Activated CD8-positive, alpha-beta T cell treated with anti-CD3 and anti-CD28 coated beads for 36 hours (primary cell): ENCODE data around the gene RRM2. TPM values are rescaled to one million over a fixed set of nuclear protein-coding genes. Genes with fewer than 3 reads are reported as not detected.
A peak's percentile ranks its signal among the peaks of the same experiment; 100 is the strongest.
"Not testable (repeated sequence)": the region's sequence is repeated elsewhere in the genome, so short reads cannot be mapped to it uniquely, and the experiment has no call there.

Experiments
- ATAC-seq: fragments of 200-7000 bp; cut with Tn5 transposase; one replicate; pipeline ENCODE4 v1.10.0; 2021; ENCODE audit warnings: mild to moderate bottlenecking, moderate library complexity
- CTCF ChIA-PET: fragments of 350-600 bp; sonication (Branson Sonifier 250); formaldehyde crosslinking; loops from one replicate; lab custom pipeline; 2021; ENCODE audit warnings: antibody characterized with exemption; lab: Charles Lee
- POLR2A ChIA-PET: fragments of 350-600 bp; sonication (Branson Sonifier 250); formaldehyde crosslinking; loops from one replicate; lab custom pipeline; 2021; ENCODE audit warnings: antibody characterized with exemption; lab: Charles Lee
- DNase-seq: peaks from one replicate; pipeline ENCODE4 v3.0.0-alpha.2; 2020
- H3K27ac Mint-ChIP-seq: one replicate; pipeline ENCODE4 v1.8.0; 2021; ENCODE audit warnings: mild to moderate bottlenecking, mixed read lengths
- H3K27me3 Mint-ChIP-seq: one replicate; pipeline ENCODE4 v1.8.0; 2021; ENCODE audit warnings: mixed read lengths
- H3K36me3 Mint-ChIP-seq: one replicate; pipeline ENCODE4 v1.8.0; 2021; ENCODE audit warnings: low read depth, mixed read lengths
- H3K4me1 Mint-ChIP-seq: one replicate; pipeline ENCODE4 v1.8.0; 2021; ENCODE audit warnings: low read depth, mixed read lengths
- H3K4me3 Mint-ChIP-seq: one replicate; pipeline ENCODE4 v1.8.0; 2021; ENCODE audit warnings: mild to moderate bottlenecking, moderate library complexity, mixed read lengths
- H3K9me3 Mint-ChIP-seq: one replicate; pipeline ENCODE4 v1.8.0; 2021; ENCODE audit warnings: mixed read lengths
- CTCF ChIP-seq: fragments of 200-600 bp; IDR thresholded peaks from one replicate; pipeline ENCODE4 v1.8.0; 2022; ENCODE audit warnings: antibody characterized with exemption, mild to moderate bottlenecking
- intact Hi-C: fragments of 100-400 bp; cut with micrococcal nuclease; formaldehyde crosslinking; loops from one replicate; pipeline ENCODE4 v1.10.0; 2022
- total RNA-seq, 2 experiments: library from RNA; stranded (reverse); gene quantifications; one replicate each; pipeline ENCODE4 v1.2.3, GENCODE V29; 2021

RRM2 gene
- total RNA-seq, 2 experiments from 2014 or later: 368 to 396 TPM

GRCh38 chr2:10086950-10087349, 35.6 kb upstream of the RRM2 start:
- Mint-ChIP-seq H3K9me3 (no peaks in the 10 kb centered on the region), H3K36me3 (peaks cover under 1% of the 10 kb centered on the region), H3K27ac (no peak overlapping the region), H3K4me3 (no peak overlapping the region), H3K4me1 (peaks cover 17% of the 10 kb centered on the region), H3K27me3 (peaks cover 66% of the 10 kb centered on the region)
- ATAC-seq (no peak), DNase-seq (no peak)
- no peak for TF ChIP-seq CTCF
- intact Hi-C loops: no loop called here
- CTCF ChIA-PET: interaction anchor here (4.2 to 4.6 kb wide), 2 partner anchors 10 to 14 kb away, joined by 32 to 36 read pairs; no protein-coding TSS in a partner anchor
- POLR2A ChIA-PET: no interaction called here

- Mint-ChIP-seq H3K9me3 (no peaks in the 10 kb centered on the region), H3K4me3 (no peak overlapping the region), H3K4me1 (peaks cover 17% of the 10 kb centered on the region), H3K36me3 (peaks cover 4% of the 10 kb centered on the region), H3K27me3 (peaks cover 69% of the 10 kb centered on the region), H3K27ac (no peak overlapping the region)
- no peak for TF ChIP-seq CTCF
- no peak for DNase-seq
- ChIA-PET POLR2A (interaction anchor here (1.3 kb wide), 1 partner anchor 45 kb away, joined by 3 read pairs; no protein-coding TSS in a partner anchor), CTCF (interaction anchor here (4.2 to 4.6 kb wide), 2 partner anchors 10 to 15 kb away, joined by 32 to 36 read pairs; no protein-coding TSS in a partner anchor)
- intact Hi-C loops: no loop called here
- ATAC-seq: no peak
Observed at GRCh38 chr2:10087360-10087759, 35.2 kb upstream of the RRM2 start.

- no peaks in the 10 kb centered on the region for H3K9me3 Mint-ChIP-seq
- no peak for DNase-seq
- H3K36me3 Mint-ChIP-seq: peaks cover 4% of the 10 kb centered on the region
- intact Hi-C loops: no loop called here
- no peak overlapping the region for H3K4me3 Mint-ChIP-seq
- ChIA-PET CTCF (interaction anchor here (0.6 to 5.1 kb wide), 6 partner anchors 8 to 345 kb away, joined by 3 to 58 read pairs (median 4); no protein-coding TSS in a partner anchor), POLR2A (interaction anchor here (1.2 to 1.4 kb wide), 2 partner anchors 9 to 242 kb away, joined by 3 read pairs; partner anchors contain the start of gene CYS1)
- no peak overlapping the region for H3K27ac Mint-ChIP-seq
- no peak for TF ChIP-seq CTCF
- H3K27me3 Mint-ChIP-seq: peaks cover 56% of the 10 kb centered on the region
- ATAC-seq: no peak
- peaks cover 3% of the 10 kb centered on the region for H3K4me1 Mint-ChIP-seq
Observed at GRCh38 chr2:10089565-10090190, 32.9 kb upstream of the RRM2 start.

GRCh38 chr2:10091182-10091888, 31.2 kb upstream of the RRM2 start:
- Mint-ChIP-seq H3K9me3 (no peaks in the 10 kb centered on the region), H3K27me3 (peaks cover 46% of the 10 kb centered on the region), H3K4me1 (peaks cover 3% of the 10 kb centered on the region), H3K4me3 (no peak overlapping the region), H3K36me3 (peaks cover 4% of the 10 kb centered on the region), H3K27ac (no peak overlapping the region)
- CTCF ChIA-PET: interaction anchor here (0.7 to 5.1 kb wide), 6 partner anchors 8 to 344 kb away, joined by 3 to 58 read pairs (median 5); no protein-coding TSS in a partner anchor
- POLR2A ChIA-PET: interaction anchor here (0.7 to 1.0 kb wide), 2 partner anchors 27 to 48 kb away, joined by 3 read pairs; partner anchors contain the start of gene KLF11
- peak; percentile 39 for ATAC-seq
- no peak for TF ChIP-seq CTCF
- peak; percentile 48 for DNase-seq
- intact Hi-C loops: no loop called here

GRCh38 chr2:10091889-10092244, 30.7 kb upstream of the RRM2 start:
- peaks cover 44% of the 10 kb centered on the region for H3K27me3 Mint-ChIP-seq
- H3K36me3 Mint-ChIP-seq, H3K9me3 Mint-ChIP-seq, ATAC-seq, H3K4me3 Mint-ChIP-seq, DNase-seq, H3K27ac Mint-ChIP-seq, H3K4me1 Mint-ChIP-seq, intact Hi-C loops: not testable (repeated sequence)
- POLR2A ChIA-PET: interaction anchor here (0.7 to 1.0 kb wide), 2 partner anchors 27 to 49 kb away, joined by 3 read pairs; partner anchors contain the start of gene KLF11
- CTCF ChIA-PET: interaction anchor here (1.5 to 5.1 kb wide), 3 partner anchors 20 to 317 kb away, joined by 3 to 58 read pairs (median 6); no protein-coding TSS in a partner anchor
